HT-29 (cell line): ENCODE measurements around the gene PDLIM5. TPM values are rescaled to one million over a fixed set of nuclear protein-coding genes. Genes with fewer than 3 reads are reported as not detected.
"Not testable (repeated sequence)": the region's sequence is repeated elsewhere in the genome, so short reads cannot be mapped to it uniquely, and the experiment has no call there.

Experiments
- DNase-seq: peaks from one replicate; pipeline ENCODE4 v3.0.0-alpha.2; 2015; ENCODE audit warnings: low spot score
- total RNA-seq: library from RNA; depleted of rRNA; stranded (reverse); fragments of >200 nt; shearing (Covaris generic); gene quantifications from 2 replicates; pipeline ENCODE4 v1.2.3, GENCODE V29; 2014

PDLIM5 gene
- total RNA-seq, 1 experiment from 2014 or later, result 74.5 TPM

DNA sequence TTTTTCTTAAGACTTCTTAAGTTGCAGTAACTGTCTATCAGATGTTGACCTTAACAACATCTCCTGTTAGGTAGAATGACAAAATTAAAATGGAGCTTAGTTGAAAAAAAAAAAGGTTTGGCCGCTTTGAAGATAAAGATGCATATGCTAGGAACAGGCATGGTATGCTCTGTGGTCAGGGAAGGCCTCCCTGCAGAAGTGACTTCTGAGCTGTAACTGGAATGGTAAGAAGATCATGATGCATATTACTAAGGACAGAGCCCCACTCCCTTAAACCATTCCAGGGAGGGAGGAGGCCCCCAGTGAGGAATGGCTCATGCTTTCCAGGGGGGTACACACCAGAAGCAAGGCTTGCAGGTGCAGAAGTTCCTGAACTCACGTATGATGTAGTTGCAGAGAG lies 43.7 kb downstream of the PDLIM5 start:
- no peak for DNase-seq

DNA sequence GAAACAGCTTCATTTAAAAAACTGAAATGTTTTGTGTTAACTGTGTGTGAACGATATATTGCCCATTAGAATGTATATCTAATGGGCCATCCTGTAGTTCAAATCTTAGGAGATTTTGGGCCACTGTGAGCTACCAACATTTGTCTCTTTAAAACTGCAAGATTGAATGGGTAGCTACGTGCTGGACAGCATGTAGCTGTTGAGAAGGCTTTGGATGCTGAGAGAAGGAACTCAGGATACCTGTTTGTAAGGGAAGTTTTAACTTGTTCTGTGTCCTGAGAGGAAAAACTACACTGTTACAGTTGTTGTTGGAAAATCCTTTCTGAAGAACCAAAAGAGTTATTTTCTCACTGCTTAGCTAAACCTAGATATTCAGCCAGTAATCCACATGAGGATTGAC lies 45.9 kb downstream of the PDLIM5 start:
- DNase-seq, result no peak

DNA sequence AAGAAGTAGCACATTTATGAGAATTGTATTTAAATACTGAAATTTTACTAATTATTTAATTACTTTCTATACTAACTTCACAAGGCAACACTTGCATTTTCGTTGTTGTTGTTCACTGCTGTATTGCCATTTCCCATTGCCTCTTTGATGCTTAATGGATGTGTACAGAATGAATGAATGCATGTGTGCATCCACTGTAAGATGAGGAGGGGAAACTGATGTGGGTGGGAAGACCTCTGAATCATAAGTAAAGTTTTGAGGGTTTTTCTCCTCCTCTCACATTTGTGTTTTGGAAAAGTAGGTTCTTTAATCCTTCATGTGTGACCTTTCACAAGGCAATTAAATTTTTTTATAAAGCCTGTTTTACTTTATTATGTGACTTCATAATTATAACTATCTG lies 46.8 kb downstream of the PDLIM5 start:
- no peak for DNase-seq

DNA sequence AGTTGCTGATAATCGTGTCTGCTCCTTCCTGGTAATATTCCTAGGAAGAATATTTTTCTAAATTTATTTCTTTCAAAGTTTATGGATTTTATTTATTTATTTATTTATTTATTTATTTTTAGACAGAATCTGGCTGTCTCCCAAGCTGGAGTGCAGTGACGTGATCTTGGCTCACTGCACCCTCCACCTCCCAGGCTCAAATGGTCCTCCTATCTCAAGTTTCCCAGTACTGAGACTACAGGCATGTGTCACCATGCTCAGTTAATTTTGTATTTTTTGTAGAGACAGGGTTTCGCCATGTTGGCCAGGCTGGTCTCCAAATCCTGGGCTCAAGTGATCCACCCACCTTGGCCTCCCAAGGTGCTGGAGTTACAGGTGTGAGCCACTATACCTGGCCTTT lies 48.9 kb downstream of the PDLIM5 start:
- no peak for DNase-seq

DNA sequence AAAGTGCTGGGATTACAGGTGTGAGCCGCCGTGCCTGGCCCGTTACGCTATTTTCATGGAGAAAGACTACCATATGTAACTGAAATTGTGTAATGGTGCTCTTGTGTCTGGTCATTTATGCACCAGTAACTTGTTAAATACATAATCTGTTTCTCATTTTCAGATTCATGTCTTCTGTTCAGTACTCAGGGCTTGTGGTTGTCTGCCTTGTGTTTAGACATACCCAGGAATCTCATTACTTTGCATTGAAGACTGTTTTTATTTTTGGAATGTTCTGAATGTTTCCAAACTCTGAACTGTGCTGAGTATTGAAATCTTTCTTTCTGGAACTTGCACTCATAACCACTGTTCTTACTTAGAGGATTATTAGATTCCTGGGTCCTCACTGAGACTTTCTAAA lies 52.8 kb downstream of the PDLIM5 start:
- no peak for DNase-seq

DNA sequence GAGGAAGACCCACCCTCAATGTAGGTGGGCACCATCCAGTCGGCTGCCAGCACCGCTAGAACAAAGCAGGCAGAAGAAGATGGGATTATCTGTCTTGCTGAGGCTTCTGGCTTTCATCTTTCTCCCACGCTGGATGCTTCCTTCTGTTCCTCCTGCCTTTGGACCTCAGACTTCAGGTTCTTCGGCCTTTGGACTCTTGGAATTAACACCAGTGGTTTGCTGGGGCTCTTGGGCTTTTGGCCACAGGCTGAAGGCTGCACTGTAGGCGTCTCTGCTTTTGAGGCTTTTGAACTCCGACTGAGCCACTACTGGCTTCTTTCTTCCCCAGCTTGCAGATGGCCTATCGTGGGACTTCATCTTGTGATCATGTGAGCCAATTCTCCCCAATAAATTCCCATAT lies 55.1 kb downstream of the PDLIM5 start:
- no peak for DNase-seq

DNA sequence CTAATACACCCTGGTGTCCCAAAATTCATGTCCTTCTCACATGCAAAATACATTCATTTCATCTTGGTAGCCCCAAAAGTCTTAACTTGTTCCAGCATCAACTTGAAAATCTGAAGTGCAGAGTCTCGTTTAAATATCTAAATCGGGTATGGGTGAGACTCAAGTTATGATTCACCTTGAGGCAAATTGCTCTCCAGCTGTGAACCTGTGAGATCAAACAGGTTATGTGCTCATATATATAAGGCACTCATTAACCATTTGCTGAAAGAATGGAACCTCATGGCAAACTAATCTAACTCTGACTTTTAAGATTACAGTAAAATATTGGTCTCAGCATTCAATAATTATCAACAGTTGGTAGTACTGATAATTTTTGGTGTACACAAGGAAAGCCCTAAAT lies 55.5 kb downstream of the PDLIM5 start:
- DNase-seq, result peak; percentile 32

DNA sequence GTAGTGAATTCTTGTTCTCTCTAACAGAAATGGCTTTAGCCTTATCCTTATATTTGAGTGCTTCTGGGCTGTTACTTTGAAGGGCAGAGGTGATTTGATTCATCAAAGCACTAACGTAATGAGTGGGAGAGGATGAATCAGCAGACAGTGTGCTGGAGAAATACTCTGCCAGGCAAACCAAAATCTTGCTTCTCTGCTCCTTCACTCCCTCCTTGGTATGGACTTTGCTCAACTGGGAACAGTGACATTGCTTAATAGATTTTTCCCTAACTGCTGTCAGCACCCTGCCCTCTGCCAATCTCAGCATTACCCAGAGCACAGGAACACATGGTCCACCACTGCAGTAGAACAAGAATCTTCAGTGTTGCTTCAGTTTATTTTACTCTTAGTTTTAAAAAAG lies 56.0 kb downstream of the PDLIM5 start:
- peak; percentile 51 for DNase-seq

DNA sequence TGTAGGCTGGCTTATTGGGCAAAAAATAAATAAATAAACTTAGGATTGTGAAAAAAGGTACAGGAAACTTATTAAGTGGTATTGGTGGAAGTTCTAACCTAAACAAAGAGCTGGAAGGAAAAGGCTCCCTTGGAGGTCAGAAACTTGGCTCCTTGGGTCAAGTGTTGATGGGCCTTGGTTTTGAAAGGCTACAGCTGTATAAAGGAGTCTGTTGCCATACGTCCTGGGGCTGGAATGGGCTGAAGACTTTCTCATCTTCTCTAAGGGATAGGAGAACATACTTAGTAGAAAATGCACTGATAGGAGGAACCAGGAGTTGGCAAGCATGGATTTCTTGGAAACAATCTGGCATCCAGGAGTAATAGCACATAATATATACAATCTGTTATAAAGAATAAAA lies 56.6 kb downstream of the PDLIM5 start:
- no peak for DNase-seq

DNA sequence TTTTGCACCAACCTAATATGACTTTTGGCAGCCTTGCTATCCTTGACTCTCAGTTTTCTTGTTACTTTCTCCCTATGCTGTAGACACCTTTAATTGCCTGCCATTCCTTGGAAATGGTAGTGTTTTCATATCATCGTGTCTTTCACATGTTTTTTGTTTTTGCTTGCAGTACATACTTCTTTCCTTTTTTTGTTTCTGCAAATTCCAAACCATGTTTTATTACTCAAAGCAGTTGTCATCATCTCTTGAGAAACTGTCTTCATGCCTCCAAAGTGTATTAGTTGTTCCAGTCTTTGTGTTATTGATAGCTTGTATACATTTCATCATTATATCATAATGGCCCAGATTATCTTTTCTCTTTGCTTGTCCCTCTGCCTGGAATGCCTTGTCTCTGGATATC lies 57.1 kb downstream of the PDLIM5 start:
- DNase-seq, result no peak

DNA sequence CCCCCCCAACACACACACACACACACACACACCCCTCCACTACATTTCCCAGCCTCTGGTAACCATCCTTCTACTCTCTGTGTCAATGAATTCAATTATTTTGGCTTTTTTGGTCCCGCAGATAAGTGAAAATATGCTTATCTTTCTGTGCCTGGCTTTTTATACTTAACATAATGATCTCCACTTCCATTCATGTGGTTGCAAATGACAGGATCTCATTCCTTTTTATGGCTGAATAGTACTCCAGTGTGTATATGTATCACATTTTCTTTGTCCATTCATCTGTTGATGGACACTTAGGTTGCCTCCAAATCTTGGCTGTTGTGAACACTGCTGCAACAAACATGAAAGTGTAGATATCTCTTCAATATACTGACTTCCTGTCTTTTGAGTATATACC lies 59.8 kb downstream of the PDLIM5 start:
- no peak for DNase-seq

DNA sequence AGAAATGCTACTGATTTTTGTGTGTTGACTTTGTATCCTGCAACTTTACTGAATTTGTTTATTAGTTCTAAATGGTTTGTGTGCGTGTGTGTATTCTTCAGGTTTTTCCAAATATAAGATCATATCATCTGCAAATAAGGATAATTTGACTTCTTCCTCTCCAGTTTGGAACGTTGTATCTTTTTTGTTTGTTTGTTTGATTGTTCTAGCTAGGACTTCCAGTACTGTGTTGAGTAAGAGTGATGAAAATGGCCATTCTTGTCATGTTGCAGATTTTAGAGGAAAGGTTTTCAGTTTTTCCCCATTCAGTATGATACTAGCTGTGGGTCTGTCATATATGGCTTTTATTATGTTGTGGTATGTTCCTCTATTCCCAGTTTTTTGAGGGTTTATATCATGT lies 61.8 kb downstream of the PDLIM5 start:
- not testable (repeated sequence) for DNase-seq

DNA sequence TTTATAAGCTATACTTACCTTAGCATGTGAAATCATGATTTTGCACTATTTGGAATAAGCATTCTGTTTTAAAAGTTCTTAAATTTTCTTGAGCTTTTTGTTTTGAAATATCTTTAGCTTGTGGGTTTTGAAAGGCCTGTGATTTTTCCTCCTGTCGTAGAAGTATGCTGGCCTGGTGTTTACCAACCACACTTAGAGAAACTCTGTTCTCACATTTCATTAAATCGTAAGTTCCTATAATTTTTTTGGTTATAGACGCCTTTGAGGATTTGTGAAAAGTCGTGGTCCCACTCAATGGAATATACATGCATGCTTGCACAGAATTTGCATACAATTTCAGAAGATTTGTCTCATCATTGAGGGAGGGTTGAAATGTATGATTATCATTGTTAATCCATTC lies 63.6 kb downstream of the PDLIM5 start:
- no peak for DNase-seq

DNA sequence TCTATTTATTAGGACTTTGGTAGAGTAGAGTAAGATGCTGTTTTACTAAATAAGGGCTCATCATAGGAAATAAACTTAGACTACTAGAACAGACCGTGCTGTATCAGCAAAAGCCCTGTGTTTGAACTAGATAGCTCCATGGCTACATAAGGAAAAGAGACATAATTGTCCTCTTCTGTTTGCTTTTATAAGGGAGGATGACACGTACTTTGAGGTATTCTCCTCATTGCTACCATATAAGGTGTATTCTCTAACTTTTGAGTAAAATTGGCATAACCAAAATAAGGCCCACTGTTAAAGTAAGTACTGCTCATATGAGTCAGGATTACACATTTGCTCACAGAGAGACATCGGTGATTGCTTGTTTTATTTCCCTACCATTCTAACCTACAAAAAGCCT lies 64.3 kb downstream of the PDLIM5 start:
- peak; percentile 23 for DNase-seq

DNA sequence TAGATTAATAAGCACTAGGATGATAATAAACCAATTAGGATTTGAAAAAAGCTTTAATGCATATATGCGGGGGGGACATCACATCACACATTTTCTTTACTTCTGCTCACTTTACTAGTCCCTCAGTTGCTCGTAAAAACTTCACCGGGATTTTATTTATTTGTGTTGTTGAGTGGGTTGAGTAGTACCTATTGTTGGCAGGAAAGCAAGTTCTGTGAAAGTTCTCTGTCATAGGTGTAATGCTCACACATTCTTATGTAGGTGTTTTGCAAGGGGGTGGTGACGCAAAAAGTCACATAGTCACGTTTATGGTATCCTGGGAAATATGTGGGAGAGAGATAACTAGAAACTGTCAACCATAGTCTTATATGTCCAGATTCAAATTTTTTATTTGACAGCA lies 65.3 kb downstream of the PDLIM5 start:
- peak; percentile 64 for DNase-seq

DNA sequence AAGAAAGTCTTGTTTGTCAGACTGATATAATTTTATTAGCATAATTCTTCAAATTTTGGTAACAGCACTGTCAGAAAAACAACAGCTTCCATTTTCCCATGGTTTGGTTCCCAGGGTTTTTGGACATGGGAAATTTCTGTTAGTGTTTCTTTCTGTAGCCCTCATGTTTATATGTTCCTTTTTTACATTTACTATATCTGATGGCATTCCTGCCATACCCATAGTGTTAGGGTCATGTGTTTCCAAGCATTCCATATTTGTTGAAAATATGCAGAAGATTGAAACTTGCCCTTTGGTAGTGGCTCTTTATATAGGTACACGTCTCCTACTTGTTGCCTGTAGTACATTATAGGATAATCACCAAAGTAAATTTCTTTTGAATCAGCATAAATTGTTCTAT lies 65.8 kb downstream of the PDLIM5 start:
- no peak for DNase-seq

DNA sequence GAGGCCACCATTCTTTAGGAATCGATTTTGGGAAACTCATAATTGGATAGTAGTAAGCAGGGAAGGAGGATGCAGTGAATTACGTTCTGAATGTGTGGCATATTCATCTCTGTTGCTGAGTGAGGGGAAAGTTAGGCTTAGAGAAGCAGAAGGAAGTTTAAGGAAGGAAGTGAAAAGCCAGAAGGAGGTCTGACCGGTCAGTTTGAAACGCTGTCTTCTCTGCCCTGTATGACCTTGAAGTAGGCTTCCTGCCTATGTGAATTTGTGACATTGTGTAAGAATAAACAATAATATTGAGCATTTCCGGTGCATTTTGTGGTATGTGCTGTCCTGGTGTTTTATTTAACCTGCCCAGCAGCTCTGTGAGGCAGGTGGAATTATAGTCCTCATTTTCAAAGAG lies 67.3 kb downstream of the PDLIM5 start:
- no peak for DNase-seq

DNA sequence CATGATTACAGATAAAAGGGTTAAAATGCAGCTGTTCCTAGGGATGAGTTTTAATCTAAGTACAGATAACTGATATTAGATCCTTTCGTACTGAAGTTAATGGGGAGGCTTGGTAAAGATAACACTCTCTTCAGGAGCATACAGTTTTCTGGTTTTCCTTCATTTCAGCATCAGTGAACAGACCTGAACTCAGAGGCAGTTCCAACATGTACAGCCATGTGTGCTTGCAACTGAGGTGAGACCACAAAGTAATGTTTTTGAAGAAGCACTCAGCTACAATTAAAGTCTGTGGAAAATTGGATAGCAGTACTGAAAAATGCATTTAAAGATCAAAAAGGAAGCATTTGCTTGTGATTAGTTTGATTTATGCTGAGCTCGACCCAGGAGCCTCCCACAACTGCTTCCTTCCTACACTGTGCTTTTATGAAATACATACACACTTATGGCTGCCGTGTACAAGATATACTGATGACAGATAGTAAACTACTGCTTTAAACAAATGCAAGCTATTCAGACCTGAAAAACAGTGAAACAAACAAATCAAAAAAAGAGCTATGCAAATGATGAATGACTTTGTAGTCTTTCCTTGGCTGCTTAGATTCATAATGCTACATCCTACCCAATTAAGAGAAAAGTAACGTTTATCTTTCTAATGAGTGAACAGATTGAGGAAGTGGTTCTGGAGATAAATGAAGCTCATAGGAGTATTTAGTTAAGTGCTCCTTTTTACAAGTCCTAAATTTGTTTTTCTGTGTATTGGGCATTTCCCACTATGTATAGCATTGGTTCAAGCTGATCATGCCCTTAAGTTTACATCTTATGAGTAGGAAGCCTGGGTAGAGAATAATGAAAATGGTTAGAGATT lies 68.4 kb downstream of the PDLIM5 start:
- DNase-seq, result no peak

DNA sequence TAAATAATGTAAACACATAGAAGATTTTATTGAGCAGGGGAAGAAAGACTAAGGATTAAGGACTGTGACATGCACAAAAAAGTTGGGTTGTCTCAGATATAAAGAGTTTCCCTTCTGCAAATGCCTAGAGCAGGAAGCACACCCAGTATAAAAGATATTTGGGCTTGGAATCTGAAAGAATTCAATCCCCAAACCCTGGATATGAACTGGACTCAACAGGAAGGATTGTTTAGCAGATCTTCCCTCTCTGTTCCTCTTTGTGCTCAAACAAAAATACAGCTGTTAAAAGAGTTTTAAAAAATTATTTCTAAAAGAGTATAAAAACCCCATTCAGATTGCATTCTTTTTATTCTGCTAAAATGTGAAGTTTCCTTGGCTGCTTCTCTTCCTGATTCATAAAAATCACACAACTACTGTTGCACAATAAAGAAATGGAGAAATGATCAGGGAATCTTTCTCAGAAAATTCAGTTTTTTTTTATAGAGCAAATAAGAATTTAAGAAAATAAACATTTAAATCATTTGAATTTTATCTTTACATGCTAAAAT lies 71.4 kb downstream of the PDLIM5 start:
- DNase-seq, result no peak

DNA sequence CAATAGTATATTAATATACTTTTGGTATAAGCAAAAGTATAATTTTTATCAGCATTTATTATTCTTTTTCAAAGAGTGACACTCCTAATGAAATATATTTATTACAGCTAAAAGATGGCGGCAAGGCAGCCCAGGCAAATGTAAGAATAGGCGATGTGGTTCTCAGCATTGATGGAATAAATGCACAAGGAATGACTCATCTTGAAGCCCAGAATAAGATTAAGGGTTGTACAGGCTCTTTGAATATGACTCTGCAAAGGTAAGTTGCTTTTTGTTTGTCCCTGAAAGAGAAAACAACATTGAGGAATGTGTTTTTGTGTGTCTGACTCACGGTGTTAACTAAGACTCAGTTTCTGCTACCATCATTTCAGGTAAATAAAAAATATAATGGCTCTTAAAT lies 71.9 kb downstream of the PDLIM5 start:
- DNase-seq, result no peak

DNA sequence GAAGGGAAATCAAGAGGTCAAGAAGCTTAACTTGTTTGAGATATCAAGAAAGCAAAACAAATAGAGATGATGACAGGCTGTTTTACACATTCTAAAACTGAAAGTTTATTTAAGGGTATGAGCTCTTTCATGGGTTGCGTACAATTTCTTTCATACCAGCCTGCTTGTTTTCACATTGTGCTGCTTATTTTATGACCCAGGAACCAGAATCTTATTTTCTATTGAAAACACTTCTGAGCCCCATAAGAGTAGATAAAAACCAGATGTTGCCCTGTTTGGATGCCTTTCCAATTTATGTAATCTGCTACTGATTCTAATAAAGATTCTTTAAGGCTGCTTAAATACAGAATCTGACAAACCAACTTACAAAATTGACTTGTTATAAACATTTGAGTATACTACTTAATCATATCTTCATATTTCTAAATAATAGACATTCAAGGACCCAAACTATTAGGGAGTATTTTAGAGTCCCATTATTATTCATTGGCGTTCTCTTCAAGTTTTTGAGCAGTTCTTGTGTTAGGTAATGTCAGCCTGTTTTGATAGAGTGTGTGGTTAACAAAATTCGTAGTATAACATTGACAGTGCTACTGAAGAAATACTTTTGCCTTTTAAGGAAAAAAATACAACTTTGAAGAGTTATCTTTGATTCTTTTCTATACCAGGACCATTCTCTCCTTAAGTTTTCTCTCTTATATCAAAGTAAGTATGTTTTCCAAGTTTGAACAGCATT lies 74.4 kb downstream of the PDLIM5 start:
- no peak for DNase-seq

DNA sequence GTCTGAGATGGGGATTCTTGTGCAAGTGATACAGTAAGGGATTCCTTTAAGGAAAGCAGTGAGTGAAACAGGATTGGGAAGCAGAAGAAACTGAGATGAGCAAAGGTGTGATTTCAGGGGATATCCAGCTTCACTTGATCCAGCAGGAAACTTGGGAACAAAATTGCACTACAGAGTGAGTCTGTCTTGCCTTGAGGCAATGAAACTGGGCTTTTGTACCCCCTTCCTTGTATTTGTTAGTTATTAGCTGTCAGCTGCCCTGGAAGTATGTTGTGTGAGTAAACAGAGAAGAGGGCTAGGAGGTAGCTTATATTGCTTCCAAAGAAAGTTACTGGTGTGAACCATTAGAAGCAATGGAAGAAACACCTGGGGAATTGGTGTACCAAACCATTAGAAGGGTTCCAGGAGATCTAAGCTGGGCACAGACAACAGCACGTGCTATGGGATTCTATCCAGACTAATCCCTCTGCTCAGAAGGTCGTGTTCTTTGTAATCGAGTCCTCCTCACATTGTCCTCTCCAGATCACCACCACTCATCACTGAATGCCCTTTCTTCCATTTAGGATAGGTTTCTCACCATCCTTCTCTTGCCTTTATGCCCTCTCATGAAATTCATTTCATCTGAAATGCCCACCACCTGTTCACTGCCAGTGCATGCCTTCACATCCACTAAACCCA lies 76.0 kb downstream of the PDLIM5 start:
- no peak for DNase-seq
